NB4 (cell line): ENCODE measurements around the gene SCML1.

Source experiments
- DNase-seq: peaks from one replicate; pipeline ENCODE4 v3.0.0; 2010; ENCODE audit warnings: low read depth
- H3K4me3 ChIP-seq: one replicate; pipeline ENCODE4 v1.5.1; 2011; ENCODE audit warnings: mild to moderate bottlenecking, low read depth, low read length, moderate library complexity
- CTCF ChIP-seq: IDR thresholded peaks from one replicate; pipeline ENCODE4 v1.5.1; 2012; ENCODE audit warnings: low read depth, low read length
- MAX ChIP-seq: IDR thresholded peaks from 2 replicates; pipeline ENCODE4 v1.6.1; 2011; ENCODE audit warnings: low read depth, low read length
- MYC ChIP-seq: IDR thresholded peaks from 2 replicates; pipeline ENCODE4 v1.6.1; 2011; ENCODE audit warnings: low read depth, low read length
- POLR2A ChIP-seq: IDR thresholded peaks from 2 replicates; pipeline ENCODE4 v1.6.1; 2011; ENCODE audit warnings: mild to moderate bottlenecking; ENCODE audit not compliant: insufficient read length; ENCODE audit errors: extremely low read depth

SCML1 gene

GRCh38 chrX:17736856-17737709 is at the start of gene SCML1:
Gene SCML1 (plus strand): TSS chrX:17737493. CDS start chrX:17744187, 6,694 bp downstream.
- no peak for TF ChIP-seq MAX
- no peak for TF ChIP-seq MYC
- no peak for TF ChIP-seq CTCF
- TF ChIP-seq POLR2A, result no peak
- no peak for DNase-seq
- H3K4me3 ChIP-seq, result no peak within 1 kb of the TSS

- TF ChIP-seq MYC, result no peak
- TF ChIP-seq POLR2A, result no peak
- no peak for TF ChIP-seq CTCF
- TF ChIP-seq MAX, result no peak
- DNase-seq, result no peak
- H3K4me3 ChIP-seq, result no peak overlapping the region
Measured at GRCh38 chrX:17687648-17688047, 49.6 kb upstream of the SCML1 start.

GRCh38 chrX:17689971-17690409 is 47.3 kb upstream of the SCML1 start:
- H3K4me3 ChIP-seq, result no peak overlapping the region
- TF ChIP-seq POLR2A (no peak), MAX (no peak), MYC (peak; percentile 18; the same call in 1 of the 2 replicates), CTCF (peak; percentile 39)
- peak; percentile 52 for DNase-seq

- no peak overlapping the region for H3K4me3 ChIP-seq
- TF ChIP-seq POLR2A (no peak), MYC (no peak), CTCF (no peak), MAX (no peak)
- DNase-seq, result no peak
Measured at GRCh38 chrX:17692709-17693346, 44.5 kb upstream of the SCML1 start.

- no peak for TF ChIP-seq CTCF
- no peak for TF ChIP-seq MYC
- no peak for TF ChIP-seq MAX
- no peak for TF ChIP-seq POLR2A
- no peak overlapping the region for H3K4me3 ChIP-seq
- peak; percentile 19 for DNase-seq
Measured at GRCh38 chrX:17697191-17697590, 40.1 kb upstream of the SCML1 start.
